T-helper 1 cell (primary cell): ENCODE results near the gene AHCYL2.
A peak's percentile ranks its signal among the peaks of the same experiment; 100 is the strongest.
"Not testable (repeated sequence)": the region's sequence is repeated elsewhere in the genome, so short reads cannot be mapped to it uniquely, and the experiment has no call there.

ENCODE experiments used
- DNase-seq, 5 donors: peaks; one replicate each; pipeline ENCODE4 v3.0.0-alpha.2; 2012 to 2020

The AHCYL2 gene

DNA sequence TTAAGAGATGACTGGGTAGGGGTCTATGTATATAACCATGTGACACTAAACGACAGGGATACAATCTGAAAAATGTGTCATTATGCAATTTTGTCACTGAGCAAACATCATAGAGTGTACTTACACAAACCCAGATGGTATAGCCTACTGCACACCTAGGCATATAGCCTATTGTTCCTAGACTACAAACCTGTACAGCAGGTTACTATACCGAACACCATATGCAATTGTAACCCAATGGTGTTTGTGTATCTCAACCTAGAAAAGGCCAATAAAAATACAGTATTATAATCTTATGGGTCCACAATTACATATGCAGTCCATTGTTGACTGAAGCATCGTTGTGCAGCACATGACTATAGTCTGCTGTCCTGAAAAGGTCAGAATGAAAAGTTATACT lies 232.3 kb downstream of the AHCYL2 start:
- no peak for DNase-seq

DNA sequence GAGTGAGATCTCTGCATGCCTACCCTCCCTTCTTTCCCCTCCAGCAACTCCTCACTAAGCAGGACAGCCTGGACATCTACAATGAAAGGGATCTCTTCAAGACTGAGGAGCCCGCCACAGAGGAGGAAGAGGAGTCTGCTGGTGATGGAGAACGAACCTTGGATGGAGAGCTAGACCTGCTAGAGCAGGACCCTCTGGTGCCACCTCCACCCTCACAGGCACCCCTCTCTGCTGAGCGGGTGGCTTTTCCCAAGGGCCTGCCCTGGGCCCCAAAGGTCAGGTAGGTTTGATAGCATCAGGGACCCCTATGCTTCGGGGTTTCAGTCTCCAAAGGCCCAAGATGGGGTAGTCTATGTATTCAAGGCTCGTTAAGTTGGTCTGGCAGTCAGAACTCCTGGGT lies 233.3 kb downstream of the AHCYL2 start:
- no peak for DNase-seq

DNA sequence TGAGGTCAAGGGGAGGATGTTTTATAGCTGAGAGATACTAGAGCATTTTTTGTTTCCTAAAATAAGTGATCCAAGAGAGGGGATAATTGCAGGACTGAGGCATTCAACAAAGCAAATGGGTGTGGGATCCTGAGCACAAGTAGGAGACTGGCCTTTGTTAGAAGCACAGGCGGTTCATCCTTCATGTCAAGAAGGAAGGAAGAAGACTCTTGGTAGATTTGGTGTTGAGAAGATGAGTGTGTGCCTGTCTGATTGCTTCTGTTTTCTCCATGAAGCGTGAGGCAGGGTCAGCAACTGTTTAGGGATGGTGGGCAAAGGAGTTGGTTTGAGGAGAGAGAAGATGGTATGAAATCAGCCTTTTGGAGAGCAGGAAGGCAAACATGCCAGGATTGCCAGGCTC lies 237.0 kb downstream of the AHCYL2 start:
- no peak for DNase-seq

- DNase-seq = no peak
Measured at GRCh38 chr7:129462420-129462819, 237.6 kb downstream of the AHCYL2 start.

DNA sequence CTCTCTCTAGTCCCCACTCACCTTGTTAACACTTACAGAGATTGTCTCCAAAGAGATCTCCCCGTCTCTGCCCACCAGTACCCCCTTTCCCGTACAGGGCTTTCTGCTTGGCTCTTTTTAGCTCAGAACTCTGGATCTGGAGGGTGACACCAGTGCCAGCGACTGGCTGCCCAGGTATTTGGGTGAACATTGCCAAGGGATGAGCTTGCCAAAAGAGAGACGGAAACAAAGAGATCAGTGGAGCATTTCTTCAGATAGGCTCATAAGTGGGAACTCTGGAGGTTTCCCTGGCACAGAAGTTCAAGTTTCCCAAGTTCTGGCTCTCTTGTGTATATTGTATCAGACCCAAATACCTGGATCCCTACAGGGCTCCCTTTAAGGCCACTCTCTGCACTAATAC lies 239.4 kb downstream of the AHCYL2 start:
- DNase-seq = no peak

DNA sequence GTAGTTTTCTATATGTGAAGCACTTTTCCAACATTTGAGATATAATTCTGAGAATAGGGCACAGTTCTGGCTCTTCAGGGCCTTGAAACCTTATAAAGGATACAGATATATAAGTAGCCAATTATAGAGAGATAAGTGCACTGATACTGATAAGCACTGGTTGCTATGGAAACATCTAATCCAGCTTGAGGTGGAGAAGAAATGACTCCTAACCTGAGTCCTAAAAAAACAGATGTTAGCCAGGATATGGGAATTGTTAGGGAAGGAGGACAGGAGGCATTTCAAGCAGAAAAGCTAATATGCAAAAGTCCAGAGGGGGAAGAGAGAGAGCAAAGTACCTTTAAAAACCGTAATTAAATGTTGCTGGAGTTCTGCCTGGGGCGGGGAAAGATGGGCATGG lies 240.2 kb downstream of the AHCYL2 start:
- DNase-seq = no peak

DNA sequence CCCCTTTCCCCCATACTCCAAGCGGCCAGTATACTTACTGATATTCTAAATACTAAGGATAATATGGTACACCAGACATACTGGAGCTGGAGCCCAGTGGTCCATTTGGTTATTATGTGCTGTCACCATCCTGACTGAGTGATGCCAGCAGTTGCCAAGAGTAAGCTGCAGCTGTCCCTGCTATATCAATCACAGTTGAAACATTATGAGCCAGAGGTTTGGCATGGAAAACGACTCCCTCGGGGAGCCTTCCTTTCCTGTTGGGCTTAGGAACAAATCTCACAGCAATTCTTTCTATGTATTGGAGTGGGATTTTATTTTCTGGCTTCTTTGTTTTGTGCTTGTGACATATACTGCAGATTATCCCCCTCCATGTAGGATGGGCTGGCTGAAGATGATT lies 242.0 kb downstream of the AHCYL2 start:
- DNase-seq = no peak

GRCh38 chr7:129468087-129468486 lies 243.3 kb downstream of the AHCYL2 start:
- DNase-seq = no peak

GRCh38 chr7:129468547-129468946 lies 243.7 kb downstream of the AHCYL2 start:
- DNase-seq = peak in 1 of 5 donors; percentile 26

- no peak for DNase-seq
Measured at GRCh38 chr7:129469930-129470329, 245.1 kb downstream of the AHCYL2 start.

GRCh38 chr7:129470411-129470810 lies 245.6 kb downstream of the AHCYL2 start:
- no peak for DNase-seq

DNA sequence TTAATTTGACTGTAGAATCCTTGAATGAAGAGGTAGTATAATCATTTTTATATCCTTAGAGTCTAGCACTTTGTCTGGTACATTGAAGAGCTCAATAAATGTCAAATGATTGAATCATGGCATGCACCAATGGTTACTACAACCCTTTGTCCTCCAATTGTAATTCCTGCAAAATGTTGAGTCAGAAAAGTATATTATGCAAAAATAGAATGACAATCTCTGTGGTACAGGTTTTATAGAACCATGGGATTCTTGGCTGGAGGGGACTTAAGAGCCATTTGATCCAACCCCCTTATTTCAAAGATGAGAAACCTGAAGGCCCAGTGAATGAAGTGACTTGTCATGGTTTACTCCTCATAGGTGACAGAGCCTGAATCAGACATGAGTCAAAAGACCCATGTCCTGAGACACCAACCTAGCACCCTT lies 246.6 kb downstream of the AHCYL2 start:
- no peak for DNase-seq

DNA sequence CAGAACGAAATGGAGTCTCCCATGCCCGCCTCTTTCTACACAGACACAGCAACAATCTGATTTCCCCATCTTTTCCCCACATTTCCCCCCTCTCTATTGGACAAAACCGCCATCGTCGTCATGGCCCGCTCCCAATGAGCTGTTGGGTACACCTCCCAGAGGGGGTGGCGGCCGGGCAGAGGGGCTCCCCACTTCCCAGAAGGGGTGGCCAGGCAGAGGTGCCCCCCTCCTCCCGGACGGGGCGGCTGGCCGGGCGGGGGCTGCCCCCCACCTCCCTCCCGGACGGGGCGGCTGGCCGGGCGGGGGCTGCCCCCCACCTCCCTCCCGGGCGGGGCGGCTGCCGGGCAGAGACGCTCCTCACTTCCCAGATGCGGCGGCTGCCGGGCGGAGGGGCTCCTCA lies 251.1 kb downstream of the AHCYL2 start:
- not testable (repeated sequence) for DNase-seq

- DNase-seq = not testable (repeated sequence)
Measured at GRCh38 chr7:129476398-129476797, 251.6 kb downstream of the AHCYL2 start.
